Gastrocnemius medialis (tissue), 4 donors: Measurements from ENCODE around the gene NEO1. TPM values are rescaled to one million over a fixed set of nuclear protein-coding genes. Genes with fewer than 3 reads are reported as not detected.

Experiments
- ATAC-seq, 2 donors: fragments of 150-250 bp; one replicate each; pipeline ENCODE4 v1.9.1; 2016
- DNase-seq, 2 donors: peaks; one replicate each; pipeline ENCODE4 v3.0.0-alpha.2; 2019
- H3K27ac ChIP-seq, 4 donors: fragments of 200-600 bp; sonication (generic); 1 replicate in 1 of 4; 2 replicates in 3 of 4; pipeline ENCODE4 v1.5.1; 2016 to 2018; ENCODE audit warnings: mild to moderate bottlenecking in 2 of 4, moderate library complexity in 1 of 4
- H3K27me3 ChIP-seq, 3 donors: fragments of 200-600 bp; sonication (generic) in 2 of 3; 1 replicate in 1 of 3; 2 replicates in 2 of 3; pipeline versions ENCODE4 v1.5.1 to v1.6.0; 2016 to 2019; ENCODE audit warnings: mild to moderate bottlenecking in 1 of 3, moderate library complexity in 1 of 3
- H3K36me3 ChIP-seq, 2 donors: fragments of 200-600 bp; sonication (generic) in 1 of 2; one replicate each; pipeline ENCODE4 v1.5.1; 2017 to 2018
- H3K4me1 ChIP-seq, 2 donors: fragments of 200-600 bp; sonication (generic) in 1 of 2; one replicate each; pipeline ENCODE4 v1.5.1; 2016 to 2017; ENCODE audit warnings: mild to moderate bottlenecking in 2 of 2
- H3K4me3 ChIP-seq, 4 donors: fragments of 200-600 bp; sonication (generic) in 3 of 4; 1 replicate in 1 of 4; 2 replicates in 3 of 4; pipeline ENCODE4 v1.5.1; 2016 to 2019; ENCODE audit warnings: mild to moderate bottlenecking in 2 of 4
- H3K9me3 ChIP-seq, 3 donors: fragments of 200-600 bp; sonication (generic) in 2 of 3; 1 replicate in 1 of 3; 2 replicates in 2 of 3; pipeline ENCODE4 v1.5.1; 2016 to 2019
- POLR2A ChIP-seq, 2 donors: fragments of 450-650 bp; IDR thresholded peaks; one replicate each; pipeline ENCODE4 v1.6.1; 2017; ENCODE audit warnings: antibody characterized with exemption in 2 of 2, mild to moderate bottlenecking in 2 of 2, moderate library complexity in 2 of 2
- in situ Hi-C, 4 donors: fragments of 200-750 bp; cut with MboI; loops; one replicate each; pipeline versions ENCODE4 v1.15.0 to v1.8.0; 2017; ENCODE audit warnings: low sequenced_read_pairs in 4 of 4
- intact Hi-C: fragments of 100-400 bp; cut with DNase I; formaldehyde crosslinking; loops from one replicate; pipeline ENCODE4 v1.15.1; 2023; ENCODE audit warnings: low total_unique reads
- total RNA-seq, 4 donors: library from RNA; depleted of rRNA; stranded (reverse); fragments of >200 nt; gene quantifications; one replicate each; pipeline versions ENCODE4 v1.1.0 to v1.2.3, GENCODE V29; 2016
- TF ChIP-seq, protein P1 (sequence below), 5 experiments: fragments of 450-650 bp in 3 of 5; fragments of 200-600 bp in 2 of 5; sonication (generic) in 2 of 5; IDR thresholded peaks in 4 of 5; conservative IDR thresholded peaks in 1 of 5; 1 replicate in 4 of 5; 2 replicates in 1 of 5; pipeline ENCODE4 v1.5.1; 2016 to 2019; ENCODE audit warnings: antibody characterized with exemption in 5 of 5, mild to moderate bottlenecking in 3 of 5, moderate library complexity in 3 of 5

NEO1 gene
- total RNA-seq, 4 donors from 2014 or later: 13.8 to 32.0 (median 20.3) TPM

DNA sequence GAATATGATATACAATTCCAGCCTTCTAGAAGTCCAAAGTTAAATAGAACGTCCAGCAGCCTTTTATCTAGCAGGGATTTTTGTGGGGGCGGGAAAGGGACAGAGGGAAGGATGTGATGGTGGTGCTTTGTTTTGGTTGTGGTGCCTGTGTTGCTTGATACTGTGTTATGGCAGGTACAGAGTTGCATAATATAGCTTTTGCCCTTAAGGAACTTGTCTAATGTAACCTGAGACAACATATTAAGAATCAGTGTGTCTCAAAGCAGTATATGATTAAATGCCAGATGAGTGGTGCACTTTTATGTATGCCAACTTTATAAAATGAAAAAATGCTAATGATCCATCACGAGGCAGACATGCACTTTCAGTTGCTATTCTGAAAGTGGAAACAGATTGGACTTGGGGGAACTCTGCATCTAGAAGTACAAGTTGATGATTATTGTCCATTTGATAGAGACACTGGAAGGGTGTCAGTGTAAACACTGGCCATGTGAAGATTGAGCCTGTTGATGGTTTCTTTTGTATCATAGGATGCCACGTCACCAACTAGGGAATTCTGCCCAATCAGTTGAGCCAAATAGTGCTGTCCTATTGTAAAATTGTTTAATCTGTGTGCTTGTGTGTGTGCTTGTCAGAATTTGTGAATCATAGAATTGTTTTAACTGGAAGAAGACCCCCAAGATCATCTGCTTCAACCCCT is 23.0 kb downstream of the NEO1 start:
- Histone ChIP-seq H3K4me3 (peak overlapping the region in 2 of 4 donors; percentile 5 to 29), H3K27me3 (no peaks in the 10 kb centered on the region), H3K4me1 (peaks cover 58 to 59% of the 10 kb centered on the region in 2 donors), H3K9me3 (no peaks in the 10 kb centered on the region), H3K36me3 (no peaks in the 10 kb centered on the region), H3K27ac (peak overlapping the region; percentile 32 to 49 (median 46))
- no peak for DNase-seq
- peak; percentile 46 to 55 for ATAC-seq
- TF ChIP-seq POLR2A (IDR thresholded peaks at IDR 0.05): no peak
- intact Hi-C loops: loop anchor here (2.0 to 5.0 kb wide), 2 partner anchors 21 to 203 kb away; no protein-coding TSS in a partner anchor
- in situ Hi-C loops: loop anchor here in 1 of 4 donors (5.0 kb wide), 1 partner anchor 278 kb away; no protein-coding TSS in a partner anchor

DNA sequence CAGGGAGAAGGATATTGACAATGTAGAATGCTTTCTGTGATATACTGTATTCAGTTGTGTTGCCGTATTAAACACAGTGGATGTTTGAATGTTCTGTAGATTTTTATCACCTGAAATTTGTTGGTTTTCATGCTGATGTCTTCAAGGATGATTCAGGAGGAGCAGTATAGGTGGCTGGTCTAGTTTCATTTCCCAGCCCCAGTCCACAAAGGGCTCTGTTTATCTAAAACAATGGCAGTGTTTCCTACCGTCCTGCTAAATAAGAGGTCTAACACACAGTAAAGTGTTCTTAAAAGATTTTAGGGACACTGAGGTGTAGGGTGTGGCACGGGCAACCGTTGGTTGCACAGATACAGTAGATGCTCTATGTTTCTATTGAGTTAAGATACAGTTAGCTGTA is 26.0 kb downstream of the NEO1 start:
- Histone ChIP-seq H3K27ac (peak overlapping the region; percentile 14 to 48 (median 38)), H3K4me1 (peaks cover 53 to 55% of the 10 kb centered on the region in 2 donors), H3K4me3 (no peak overlapping the region), H3K9me3 (no peaks in the 10 kb centered on the region), H3K27me3 (no peaks in the 10 kb centered on the region), H3K36me3 (no peaks in the 10 kb centered on the region)
- DNase-seq (no peak), ATAC-seq (no peak)
- TF ChIP-seq, protein P1, sequence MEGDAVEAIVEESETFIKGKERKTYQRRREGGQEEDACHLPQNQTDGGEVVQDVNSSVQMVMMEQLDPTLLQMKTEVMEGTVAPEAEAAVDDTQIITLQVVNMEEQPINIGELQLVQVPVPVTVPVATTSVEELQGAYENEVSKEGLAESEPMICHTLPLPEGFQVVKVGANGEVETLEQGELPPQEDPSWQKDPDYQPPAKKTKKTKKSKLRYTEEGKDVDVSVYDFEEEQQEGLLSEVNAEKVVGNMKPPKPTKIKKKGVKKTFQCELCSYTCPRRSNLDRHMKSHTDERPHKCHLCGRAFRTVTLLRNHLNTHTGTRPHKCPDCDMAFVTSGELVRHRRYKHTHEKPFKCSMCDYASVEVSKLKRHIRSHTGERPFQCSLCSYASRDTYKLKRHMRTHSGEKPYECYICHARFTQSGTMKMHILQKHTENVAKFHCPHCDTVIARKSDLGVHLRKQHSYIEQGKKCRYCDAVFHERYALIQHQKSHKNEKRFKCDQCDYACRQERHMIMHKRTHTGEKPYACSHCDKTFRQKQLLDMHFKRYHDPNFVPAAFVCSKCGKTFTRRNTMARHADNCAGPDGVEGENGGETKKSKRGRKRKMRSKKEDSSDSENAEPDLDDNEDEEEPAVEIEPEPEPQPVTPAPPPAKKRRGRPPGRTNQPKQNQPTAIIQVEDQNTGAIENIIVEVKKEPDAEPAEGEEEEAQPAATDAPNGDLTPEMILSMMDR (IDR thresholded peaks at IDR 0.05 in 4 of 5, conservative IDR thresholded peaks at IDR 0.05 in 1 of 5): no peak
- no peak for TF ChIP-seq POLR2A (IDR thresholded peaks at IDR 0.05)
- in situ Hi-C loops (loop anchor here in 1 of 4 donors (5.0 kb wide), 1 partner anchor 281 kb away; no protein-coding TSS in a partner anchor), intact Hi-C loops (loop anchor here (5.0 kb wide), 1 partner anchor 206 kb away; no protein-coding TSS in a partner anchor)

DNA sequence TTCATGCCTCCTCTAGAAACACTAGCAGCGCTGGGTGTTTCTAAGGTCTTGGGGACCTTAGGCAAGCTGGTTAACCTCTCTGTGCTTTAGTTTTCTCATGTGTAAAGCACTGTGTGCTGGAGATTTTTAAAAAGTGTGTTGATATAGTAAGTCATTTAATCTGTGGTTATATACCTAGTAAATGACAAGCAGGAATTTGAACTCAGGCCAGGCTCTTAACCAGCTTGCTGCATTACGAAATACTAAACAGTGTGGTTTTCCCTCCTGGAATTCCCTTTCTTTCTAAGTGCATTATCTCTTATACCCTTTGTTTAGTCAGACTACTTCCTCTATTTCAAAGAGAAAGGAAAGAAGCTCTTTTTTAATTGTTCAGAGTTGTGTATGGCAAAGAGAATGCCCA is 26.5 kb downstream of the NEO1 start:
- no peak for TF ChIP-seq POLR2A (IDR thresholded peaks at IDR 0.05)
- TF ChIP-seq, protein P1 (IDR thresholded peaks at IDR 0.05 in 4 of 5, conservative IDR thresholded peaks at IDR 0.05 in 1 of 5): no peak
- DNase-seq: no peak
- no peaks in the 10 kb centered on the region for H3K36me3 ChIP-seq
- intact Hi-C loops: loop anchor here (5.0 kb wide), 1 partner anchor 206 kb away; no protein-coding TSS in a partner anchor
- peaks cover 50 to 51% of the 10 kb centered on the region in 2 donors for H3K4me1 ChIP-seq
- H3K27ac ChIP-seq: peak overlapping the region; percentile 14 to 48 (median 38)
- no peaks in the 10 kb centered on the region for H3K9me3 ChIP-seq
- H3K4me3 ChIP-seq: no peak overlapping the region
- in situ Hi-C loops: loop anchor here in 1 of 4 donors (5.0 kb wide), 1 partner anchor 281 kb away; no protein-coding TSS in a partner anchor
- ATAC-seq: no peak
- H3K27me3 ChIP-seq: no peaks in the 10 kb centered on the region

DNA sequence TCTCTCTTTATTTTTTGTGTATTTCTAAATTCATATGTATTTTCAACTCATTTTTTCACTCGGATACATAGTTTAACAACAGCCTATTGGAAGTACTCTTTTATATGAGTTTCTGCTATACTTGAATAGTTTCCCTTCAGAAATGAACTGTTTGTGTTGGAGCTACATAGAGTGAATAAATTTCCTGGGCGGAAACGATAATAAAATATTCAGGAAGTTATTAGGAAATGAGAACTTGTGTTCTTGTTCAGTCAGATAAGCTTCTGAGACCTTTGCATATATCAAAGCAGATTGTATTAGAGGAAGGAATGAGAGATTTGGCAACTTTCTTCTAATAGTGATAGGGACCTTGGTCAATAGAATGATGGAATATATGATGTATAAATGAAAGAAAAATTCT is 27.3 kb downstream of the NEO1 start:
- H3K36me3 ChIP-seq: no peaks in the 10 kb centered on the region
- no peaks in the 10 kb centered on the region for H3K9me3 ChIP-seq
- ATAC-seq (no peak), DNase-seq (no peak)
- no peaks in the 10 kb centered on the region for H3K27me3 ChIP-seq
- peak overlapping the region in 1 of 4 donors; percentile 35 for H3K27ac ChIP-seq
- H3K4me1 ChIP-seq: peaks cover 46 to 48% of the 10 kb centered on the region in 2 donors
- in situ Hi-C loops: loop anchor here in 1 of 4 donors (5.0 kb wide), 1 partner anchor 282 kb away; no protein-coding TSS in a partner anchor
- TF ChIP-seq POLR2A (IDR thresholded peaks at IDR 0.05): no peak
- TF ChIP-seq, protein P1 (IDR thresholded peaks at IDR 0.05 in 4 of 5, conservative IDR thresholded peaks at IDR 0.05 in 1 of 5): no peak
- no peak overlapping the region for H3K4me3 ChIP-seq
- intact Hi-C loops: loop anchor here (5.0 kb wide), 1 partner anchor 207 kb away; no protein-coding TSS in a partner anchor
